ENCODE results near the gene SEMA5A.

SEMA5A gene

DNA sequence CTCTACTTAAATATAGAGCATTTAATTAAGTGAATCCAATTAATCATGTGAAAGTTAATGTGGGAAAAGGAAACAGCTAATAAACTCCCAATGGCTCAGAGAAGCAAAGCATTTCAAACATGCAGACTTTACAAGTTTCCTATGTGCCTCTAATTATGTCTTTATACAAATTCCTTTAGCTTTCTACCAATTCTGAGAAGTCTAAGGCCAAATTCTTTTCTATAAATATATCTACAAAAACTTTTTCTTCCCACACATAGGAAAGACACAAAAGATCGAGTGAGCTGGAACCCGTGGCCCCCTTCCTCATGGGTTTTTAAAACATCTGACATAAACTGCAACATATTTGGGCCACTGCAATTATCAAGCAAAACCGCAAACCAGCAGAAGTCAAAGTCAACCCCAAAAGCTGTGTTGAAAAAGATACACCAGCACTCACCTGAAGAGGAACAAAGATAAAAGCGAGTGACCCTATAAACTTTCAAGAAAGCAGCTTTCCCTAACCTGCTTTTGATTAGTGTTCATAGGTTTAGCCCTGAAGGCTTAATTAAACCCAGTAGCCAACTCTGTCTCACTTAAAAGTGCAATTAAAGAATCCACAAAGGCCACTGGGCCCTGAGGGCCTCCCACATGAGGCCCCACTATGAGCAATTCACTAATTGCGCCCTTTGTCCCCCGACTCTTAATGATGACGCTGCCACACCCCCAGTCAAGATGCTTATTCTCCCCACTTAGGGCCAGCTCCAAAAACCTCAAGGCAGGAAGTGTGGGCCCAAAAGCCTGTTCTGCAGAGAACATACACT lies 12.1 kb downstream of the SEMA5A start:
- no peak overlapping the region for H3K4me3 ChIP-seq (replicated peaks; ENCODE audit: insufficient read depth, low read length)
- H3K27ac ChIP-seq (replicated peaks), result no peak overlapping the region
- TF ChIP-seq, protein P1, sequence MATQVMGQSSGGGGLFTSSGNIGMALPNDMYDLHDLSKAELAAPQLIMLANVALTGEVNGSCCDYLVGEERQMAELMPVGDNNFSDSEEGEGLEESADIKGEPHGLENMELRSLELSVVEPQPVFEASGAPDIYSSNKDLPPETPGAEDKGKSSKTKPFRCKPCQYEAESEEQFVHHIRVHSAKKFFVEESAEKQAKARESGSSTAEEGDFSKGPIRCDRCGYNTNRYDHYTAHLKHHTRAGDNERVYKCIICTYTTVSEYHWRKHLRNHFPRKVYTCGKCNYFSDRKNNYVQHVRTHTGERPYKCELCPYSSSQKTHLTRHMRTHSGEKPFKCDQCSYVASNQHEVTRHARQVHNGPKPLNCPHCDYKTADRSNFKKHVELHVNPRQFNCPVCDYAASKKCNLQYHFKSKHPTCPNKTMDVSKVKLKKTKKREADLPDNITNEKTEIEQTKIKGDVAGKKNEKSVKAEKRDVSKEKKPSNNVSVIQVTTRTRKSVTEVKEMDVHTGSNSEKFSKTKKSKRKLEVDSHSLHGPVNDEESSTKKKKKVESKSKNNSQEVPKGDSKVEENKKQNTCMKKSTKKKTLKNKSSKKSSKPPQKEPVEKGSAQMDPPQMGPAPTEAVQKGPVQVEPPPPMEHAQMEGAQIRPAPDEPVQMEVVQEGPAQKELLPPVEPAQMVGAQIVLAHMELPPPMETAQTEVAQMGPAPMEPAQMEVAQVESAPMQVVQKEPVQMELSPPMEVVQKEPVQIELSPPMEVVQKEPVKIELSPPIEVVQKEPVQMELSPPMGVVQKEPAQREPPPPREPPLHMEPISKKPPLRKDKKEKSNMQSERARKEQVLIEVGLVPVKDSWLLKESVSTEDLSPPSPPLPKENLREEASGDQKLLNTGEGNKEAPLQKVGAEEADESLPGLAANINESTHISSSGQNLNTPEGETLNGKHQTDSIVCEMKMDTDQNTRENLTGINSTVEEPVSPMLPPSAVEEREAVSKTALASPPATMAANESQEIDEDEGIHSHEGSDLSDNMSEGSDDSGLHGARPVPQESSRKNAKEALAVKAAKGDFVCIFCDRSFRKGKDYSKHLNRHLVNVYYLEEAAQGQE (IDR thresholded peaks at IDR 0.05; ENCODE audit: insufficient replicate concordance, low read depth), result no peak
- TF ChIP-seq GABPA (IDR thresholded peaks at IDR 0.05; ENCODE audit: low read depth), result no peak
- no peak for TF ChIP-seq SPI1 (IDR thresholded peaks at IDR 0.05; ENCODE audit: borderline replicate concordance, low read depth)
- no peak for TF ChIP-seq POLR2AphosphoS5 (IDR thresholded peaks at IDR 0.05; ENCODE audit: low read depth)
- H3K27me3 ChIP-seq (ENCODE audit: insufficient read depth, poor library complexity, severe bottlenecking), result no peaks in the 10 kb centered on the region
- DNase-seq (ENCODE audit: low read depth in 1 of 2, low spot score in 1 of 2), result no peak

DNA sequence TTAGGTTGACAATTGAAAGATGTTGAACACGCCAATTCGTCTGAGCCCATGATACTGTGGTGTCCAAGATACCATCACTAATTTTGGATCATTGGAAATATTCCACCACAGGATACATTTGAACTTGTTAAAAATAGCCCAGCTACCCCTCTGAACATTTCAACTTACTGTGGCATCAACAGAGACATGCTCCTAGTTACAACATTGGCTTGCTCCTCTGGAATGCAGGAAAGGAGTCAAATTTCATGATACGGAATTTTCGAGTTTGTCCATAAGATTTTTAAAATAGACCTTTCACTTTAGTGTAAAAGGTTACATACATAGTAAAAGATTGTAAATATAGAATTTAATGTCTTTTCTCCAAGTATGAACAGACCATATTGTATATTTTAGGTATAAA lies 12.8 kb downstream of the SEMA5A start:
- H3K27me3 ChIP-seq (ENCODE audit: insufficient read depth, poor library complexity, severe bottlenecking), result no peaks in the 10 kb centered on the region
- no peak for DNase-seq (ENCODE audit: low read depth in 1 of 2, low spot score in 1 of 2)
- H3K4me3 ChIP-seq (replicated peaks; ENCODE audit: insufficient read depth, low read length), result no peak overlapping the region
- TF ChIP-seq, protein P2, sequence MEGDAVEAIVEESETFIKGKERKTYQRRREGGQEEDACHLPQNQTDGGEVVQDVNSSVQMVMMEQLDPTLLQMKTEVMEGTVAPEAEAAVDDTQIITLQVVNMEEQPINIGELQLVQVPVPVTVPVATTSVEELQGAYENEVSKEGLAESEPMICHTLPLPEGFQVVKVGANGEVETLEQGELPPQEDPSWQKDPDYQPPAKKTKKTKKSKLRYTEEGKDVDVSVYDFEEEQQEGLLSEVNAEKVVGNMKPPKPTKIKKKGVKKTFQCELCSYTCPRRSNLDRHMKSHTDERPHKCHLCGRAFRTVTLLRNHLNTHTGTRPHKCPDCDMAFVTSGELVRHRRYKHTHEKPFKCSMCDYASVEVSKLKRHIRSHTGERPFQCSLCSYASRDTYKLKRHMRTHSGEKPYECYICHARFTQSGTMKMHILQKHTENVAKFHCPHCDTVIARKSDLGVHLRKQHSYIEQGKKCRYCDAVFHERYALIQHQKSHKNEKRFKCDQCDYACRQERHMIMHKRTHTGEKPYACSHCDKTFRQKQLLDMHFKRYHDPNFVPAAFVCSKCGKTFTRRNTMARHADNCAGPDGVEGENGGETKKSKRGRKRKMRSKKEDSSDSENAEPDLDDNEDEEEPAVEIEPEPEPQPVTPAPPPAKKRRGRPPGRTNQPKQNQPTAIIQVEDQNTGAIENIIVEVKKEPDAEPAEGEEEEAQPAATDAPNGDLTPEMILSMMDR (IDR thresholded peaks at IDR 0.05; ENCODE audit: insufficient read depth, low read length), result no peak
- TF ChIP-seq, protein P1 (IDR thresholded peaks at IDR 0.05; ENCODE audit: insufficient replicate concordance, low read depth), result no peak
- TF ChIP-seq SPI1 (IDR thresholded peaks at IDR 0.05; ENCODE audit: borderline replicate concordance, low read depth) (no peak), POLR2AphosphoS5 (IDR thresholded peaks at IDR 0.05; ENCODE audit: low read depth) (no peak), GABPA (IDR thresholded peaks at IDR 0.05; ENCODE audit: low read depth) (no peak)
- no peak overlapping the region for H3K27ac ChIP-seq (replicated peaks)

DNA sequence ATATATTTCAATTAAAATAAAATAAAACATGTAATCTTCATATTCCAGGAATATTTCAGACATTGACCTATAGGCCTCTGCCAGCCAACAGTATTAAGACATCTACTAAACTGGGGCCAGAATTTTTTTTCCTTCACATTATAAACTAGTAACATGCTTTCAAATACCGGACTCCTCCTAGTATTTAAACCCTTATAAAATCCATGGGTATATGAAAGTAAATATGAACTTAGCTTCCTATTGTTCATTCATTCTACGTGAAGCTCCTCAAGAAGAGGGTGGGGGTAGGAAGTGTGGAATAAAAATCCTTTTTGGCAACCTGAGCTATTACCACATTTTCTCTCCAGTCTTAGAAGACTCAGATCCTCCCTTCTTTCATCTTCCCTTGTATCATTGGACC lies 16.4 kb downstream of the SEMA5A start:
- TF ChIP-seq, protein P1 (IDR thresholded peaks at IDR 0.05; ENCODE audit: insufficient replicate concordance, low read depth), result no peak
- no peak for TF ChIP-seq POLR2AphosphoS5 (IDR thresholded peaks at IDR 0.05; ENCODE audit: low read depth)
- no peak for TF ChIP-seq SPI1 (IDR thresholded peaks at IDR 0.05; ENCODE audit: borderline replicate concordance, low read depth)
- no peak for TF ChIP-seq GABPA (IDR thresholded peaks at IDR 0.05; ENCODE audit: low read depth)
- TF ChIP-seq, protein P2 (IDR thresholded peaks at IDR 0.05; ENCODE audit: insufficient read depth, low read length), result no peak
- H3K27me3 ChIP-seq (ENCODE audit: insufficient read depth, poor library complexity, severe bottlenecking), result no peaks in the 10 kb centered on the region
- H3K4me3 ChIP-seq (replicated peaks; ENCODE audit: insufficient read depth, low read length), result no peak overlapping the region
- H3K27ac ChIP-seq (replicated peaks), result no peak overlapping the region
- DNase-seq (ENCODE audit: low read depth in 1 of 2, low spot score in 1 of 2), result no peak
